ENCODE results near the gene LRRK2.

The LRRK2 gene

GRCh38 chr12:40281791-40282364, 57.1 kb downstream of the LRRK2 start:
- H3K27me3 ChIP-seq (ENCODE audit: insufficient read depth, insufficient read length): no peaks in the 10 kb centered on the region
- H3K9ac ChIP-seq (ENCODE audit: insufficient read length, low read depth): no peak overlapping the region
- no peaks in the 10 kb centered on the region for H3K36me3 ChIP-seq (ENCODE audit: insufficient read depth, insufficient read length, low read length)
- no peak for TF ChIP-seq YY1 (IDR thresholded peaks at IDR 0.05; ENCODE audit: insufficient read depth, insufficient read length)
- TF ChIP-seq ZNF274 (IDR thresholded peaks at IDR 0.05; ENCODE audit: low read depth, low read length): no peak
- TF ChIP-seq SUZ12 (IDR thresholded peaks at IDR 0.05; ENCODE audit: extremely low read depth, insufficient read depth, insufficient read length): no peak
- H3K9me3 ChIP-seq (ENCODE audit: insufficient read depth, low read length): no peaks in the 10 kb centered on the region
- H3K4me1 ChIP-seq (ENCODE audit: insufficient read depth, insufficient read length): no peaks in the 10 kb centered on the region
- no peak overlapping the region for H3K4me3 ChIP-seq (ENCODE audit: insufficient read length, low read depth)
- no peak for DNase-seq (ENCODE audit: low read depth, low spot score)

DNA sequence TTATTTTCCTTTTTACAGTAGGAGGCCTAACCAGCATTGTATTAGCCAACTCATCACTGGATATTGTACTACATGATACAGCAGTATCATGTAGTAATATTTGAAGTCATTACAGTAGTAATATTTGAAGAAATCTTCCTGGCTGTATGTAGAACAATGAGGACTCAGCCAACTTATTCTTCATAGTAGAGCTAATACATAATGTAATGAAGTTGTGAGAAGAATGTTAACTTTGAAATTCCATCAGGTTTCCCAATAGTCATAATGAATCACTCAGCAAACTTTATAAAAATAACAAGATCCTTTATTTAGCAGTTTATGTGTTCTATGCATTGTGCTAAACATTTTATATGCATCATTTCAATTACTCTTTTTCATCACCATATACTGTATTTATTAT, 61.8 kb downstream of the LRRK2 start:
- Histone ChIP-seq H3K36me3 (ENCODE audit: insufficient read depth, insufficient read length, low read length) (no peaks in the 10 kb centered on the region), H3K4me3 (ENCODE audit: insufficient read length, low read depth) (no peak overlapping the region), H3K4me1 (ENCODE audit: insufficient read depth, insufficient read length) (no peaks in the 10 kb centered on the region), H3K9me3 (ENCODE audit: insufficient read depth, low read length) (no peaks in the 10 kb centered on the region), H3K9ac (ENCODE audit: insufficient read length, low read depth) (no peak overlapping the region), H3K27me3 (ENCODE audit: insufficient read depth, insufficient read length) (no peaks in the 10 kb centered on the region)
- DNase-seq (ENCODE audit: low read depth, low spot score): no peak
- TF ChIP-seq ZNF274 (IDR thresholded peaks at IDR 0.05; ENCODE audit: low read depth, low read length): no peak
- TF ChIP-seq YY1 (IDR thresholded peaks at IDR 0.05; ENCODE audit: insufficient read depth, insufficient read length): no peak
- no peak for TF ChIP-seq SUZ12 (IDR thresholded peaks at IDR 0.05; ENCODE audit: extremely low read depth, insufficient read depth, insufficient read length)

GRCh38 chr12:40287369-40287975, 62.7 kb downstream of the LRRK2 start:
- Histone ChIP-seq H3K9ac (ENCODE audit: insufficient read length, low read depth) (no peak overlapping the region), H3K36me3 (ENCODE audit: insufficient read depth, insufficient read length, low read length) (no peaks in the 10 kb centered on the region), H3K4me3 (ENCODE audit: insufficient read length, low read depth) (no peak overlapping the region), H3K27me3 (ENCODE audit: insufficient read depth, insufficient read length) (no peaks in the 10 kb centered on the region), H3K4me1 (ENCODE audit: insufficient read depth, insufficient read length) (no peaks in the 10 kb centered on the region), H3K9me3 (ENCODE audit: insufficient read depth, low read length) (no peaks in the 10 kb centered on the region)
- DNase-seq (ENCODE audit: low read depth, low spot score): no peak
- TF ChIP-seq ZNF274 (IDR thresholded peaks at IDR 0.05; ENCODE audit: low read depth, low read length): no peak

DNA sequence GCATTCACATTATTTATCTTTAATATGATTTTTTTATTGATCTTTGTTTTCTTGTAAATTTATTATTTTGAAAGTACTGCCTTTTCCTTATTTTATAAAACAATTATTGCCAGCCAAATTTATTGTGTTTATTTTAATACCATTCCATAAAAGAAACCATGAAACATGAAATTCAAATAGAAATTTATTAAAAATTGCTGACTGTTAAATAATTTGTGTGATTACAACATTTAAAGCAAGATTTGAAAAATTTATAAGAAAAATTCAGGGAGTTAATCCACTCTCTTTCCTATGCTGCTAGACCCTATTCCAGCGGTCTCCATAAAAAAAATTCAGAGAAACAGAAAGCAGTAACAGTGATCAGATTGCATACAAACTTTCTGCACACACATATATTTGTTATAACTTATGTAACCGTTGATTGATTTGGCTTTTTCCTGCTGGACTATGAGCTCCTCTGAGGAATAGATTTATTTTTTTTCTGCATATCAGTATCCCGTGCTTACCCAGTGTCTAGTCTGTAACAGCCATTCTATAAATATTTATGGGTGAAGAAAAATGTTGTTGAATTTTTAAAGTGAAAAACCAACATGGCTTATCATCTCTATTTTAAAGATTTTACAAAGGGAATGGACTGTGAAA, 68.1 kb downstream of the LRRK2 start:
- no peak for TF ChIP-seq ZNF274 (IDR thresholded peaks at IDR 0.05; ENCODE audit: low read depth, low read length)
- no peak for TF ChIP-seq YY1 (IDR thresholded peaks at IDR 0.05; ENCODE audit: insufficient read depth, insufficient read length)
- no peak for TF ChIP-seq SUZ12 (IDR thresholded peaks at IDR 0.05; ENCODE audit: extremely low read depth, insufficient read depth, insufficient read length)
- no peak overlapping the region for H3K9ac ChIP-seq (ENCODE audit: insufficient read length, low read depth)
- H3K4me1 ChIP-seq (ENCODE audit: insufficient read depth, insufficient read length): no peaks in the 10 kb centered on the region
- no peak overlapping the region for H3K4me3 ChIP-seq (ENCODE audit: insufficient read length, low read depth)
- no peaks in the 10 kb centered on the region for H3K36me3 ChIP-seq (ENCODE audit: insufficient read depth, insufficient read length, low read length)
- H3K9me3 ChIP-seq (ENCODE audit: insufficient read depth, low read length): no peaks in the 10 kb centered on the region
- H3K27me3 ChIP-seq (ENCODE audit: insufficient read depth, insufficient read length): no peaks in the 10 kb centered on the region
- DNase-seq (ENCODE audit: low read depth, low spot score): no peak

DNA sequence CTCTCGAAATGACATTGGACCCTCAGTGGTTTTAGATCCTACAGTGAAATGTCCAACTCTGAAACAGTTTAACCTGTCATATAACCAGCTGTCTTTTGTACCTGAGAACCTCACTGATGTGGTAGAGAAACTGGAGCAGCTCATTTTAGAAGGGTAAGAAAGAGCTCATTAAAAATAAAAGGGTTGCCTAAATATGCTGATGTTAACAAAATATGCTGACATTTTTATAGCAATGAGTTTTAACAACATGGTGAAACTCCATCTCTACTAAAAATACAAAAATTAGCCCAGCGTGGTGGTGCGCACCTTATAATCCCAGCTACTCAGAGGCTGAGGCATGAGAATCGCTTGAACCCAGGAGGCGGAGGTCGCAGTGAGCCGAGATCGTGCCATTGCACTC, 73.5 kb downstream of the LRRK2 start:
- H3K36me3 ChIP-seq (ENCODE audit: insufficient read depth, insufficient read length, low read length): no peaks in the 10 kb centered on the region
- TF ChIP-seq YY1 (IDR thresholded peaks at IDR 0.05; ENCODE audit: insufficient read depth, insufficient read length) (no peak), SUZ12 (IDR thresholded peaks at IDR 0.05; ENCODE audit: extremely low read depth, insufficient read depth, insufficient read length) (no peak), ZNF274 (IDR thresholded peaks at IDR 0.05; ENCODE audit: low read depth, low read length) (no peak)
- H3K27me3 ChIP-seq (ENCODE audit: insufficient read depth, insufficient read length): no peaks in the 10 kb centered on the region
- H3K4me1 ChIP-seq (ENCODE audit: insufficient read depth, insufficient read length): no peaks in the 10 kb centered on the region
- H3K9me3 ChIP-seq (ENCODE audit: insufficient read depth, low read length): no peaks in the 10 kb centered on the region
- H3K9ac ChIP-seq (ENCODE audit: insufficient read length, low read depth): no peak overlapping the region
- H3K4me3 ChIP-seq (ENCODE audit: insufficient read length, low read depth): no peak overlapping the region
- no peak for DNase-seq (ENCODE audit: low read depth, low spot score)

GRCh38 chr12:40300490-40300889, 75.7 kb downstream of the LRRK2 start:
- Histone ChIP-seq H3K4me1 (ENCODE audit: insufficient read depth, insufficient read length) (no peaks in the 10 kb centered on the region), H3K27me3 (ENCODE audit: insufficient read depth, insufficient read length) (no peaks in the 10 kb centered on the region), H3K4me3 (ENCODE audit: insufficient read length, low read depth) (no peak overlapping the region), H3K9me3 (ENCODE audit: insufficient read depth, low read length) (no peaks in the 10 kb centered on the region), H3K9ac (ENCODE audit: insufficient read length, low read depth) (no peak overlapping the region), H3K36me3 (ENCODE audit: insufficient read depth, insufficient read length, low read length) (no peaks in the 10 kb centered on the region)
- no peak for DNase-seq (ENCODE audit: low read depth, low spot score)
- TF ChIP-seq SUZ12 (IDR thresholded peaks at IDR 0.05; ENCODE audit: extremely low read depth, insufficient read depth, insufficient read length) (no peak), YY1 (IDR thresholded peaks at IDR 0.05; ENCODE audit: insufficient read depth, insufficient read length) (no peak)

DNA sequence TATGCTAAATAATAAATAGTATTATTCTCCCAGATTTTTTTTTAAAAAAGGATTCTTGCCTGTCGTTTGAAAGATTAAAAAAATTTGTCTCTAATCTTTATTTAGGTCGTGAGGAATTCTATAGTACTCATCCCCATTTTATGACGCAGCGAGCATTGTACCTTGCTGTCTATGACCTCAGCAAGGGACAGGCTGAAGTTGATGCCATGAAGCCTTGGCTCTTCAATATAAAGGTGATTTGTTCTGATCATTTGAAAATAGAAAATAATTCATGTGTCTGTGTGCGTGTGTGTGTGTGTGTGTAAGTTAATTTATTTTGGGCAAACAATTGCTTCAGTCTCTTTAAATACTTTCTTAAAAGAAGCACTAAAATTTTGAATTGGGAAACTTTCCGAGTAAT, 84.2 kb downstream of the LRRK2 start:
- Histone ChIP-seq H3K4me1 (ENCODE audit: insufficient read depth, insufficient read length) (no peaks in the 10 kb centered on the region), H3K27me3 (ENCODE audit: insufficient read depth, insufficient read length) (no peaks in the 10 kb centered on the region), H3K9me3 (ENCODE audit: insufficient read depth, low read length) (no peaks in the 10 kb centered on the region), H3K36me3 (ENCODE audit: insufficient read depth, insufficient read length, low read length) (no peaks in the 10 kb centered on the region), H3K9ac (ENCODE audit: insufficient read length, low read depth) (no peak overlapping the region), H3K4me3 (ENCODE audit: insufficient read length, low read depth) (no peak overlapping the region)
- DNase-seq (ENCODE audit: low read depth, low spot score): no peak
- TF ChIP-seq YY1 (IDR thresholded peaks at IDR 0.05; ENCODE audit: insufficient read depth, insufficient read length) (no peak), SUZ12 (IDR thresholded peaks at IDR 0.05; ENCODE audit: extremely low read depth, insufficient read depth, insufficient read length) (no peak), ZNF274 (IDR thresholded peaks at IDR 0.05; ENCODE audit: low read depth, low read length) (no peak)

Data from NT2/D1 (cell line).